BJ (cell line): ENCODE data around the gene PRKCQ. TPM values are rescaled to one million over a fixed set of nuclear protein-coding genes. Genes with fewer than 3 reads are reported as not detected.

Source experiments
- CTCF ChIA-PET: fragments of 350-600 bp; formaldehyde crosslinking; extraction: SDS; loops from one replicate; lab custom pipeline; 2021; ENCODE audit warnings: antibody characterized with exemption, inconsistent platforms; lab: Yijun Ruan, JAX
- POLR2A ChIA-PET: fragments of 300-600 bp; sonication (Branson Sonifier 250); formaldehyde crosslinking; extraction: SDS; loops from one replicate; lab custom pipeline; 2021; ENCODE audit warnings: antibody characterized with exemption; lab: Charles Lee
- DNase-seq: peaks from one replicate; pipeline ENCODE4 v3.0.0-alpha.2; 2011; ENCODE audit warnings: low read depth
- H3K27me3 ChIP-seq: 2 replicates; pipeline ENCODE4 v1.6.0; 2011; ENCODE audit warnings: low read length; ENCODE audit not compliant: control insufficient read depth, insufficient read depth
- H3K36me3 ChIP-seq: 2 replicates; pipeline ENCODE4 v1.5.1; 2011; ENCODE audit warnings: low read length; ENCODE audit not compliant: control insufficient read depth, insufficient read depth
- H3K4me3 ChIP-seq: 2 replicates; pipeline ENCODE4 v1.5.1; 2011; ENCODE audit warnings: low read depth, mild to moderate bottlenecking, control low read depth, low read length
- polyA plus RNA-seq: library from polyadenylated mRNA; depleted of rRNA; stranded (reverse); fragments of >200 nt; gene quantifications from 2 replicates; pipeline ENCODE4 v1.2.3, GENCODE V29; 2011
- TF ChIP-seq, protein P1 (sequence below): IDR thresholded peaks from 2 replicates; pipeline ENCODE4 v1.5.1; 2011; ENCODE audit warnings: low read depth, mild to moderate bottlenecking, control low read depth, inconsistent platforms, low read length, moderate library complexity; ENCODE audit not compliant: insufficient read depth

Gene PRKCQ
- polyA plus RNA-seq, 1 experiment: 0.06 TPM

DNA sequence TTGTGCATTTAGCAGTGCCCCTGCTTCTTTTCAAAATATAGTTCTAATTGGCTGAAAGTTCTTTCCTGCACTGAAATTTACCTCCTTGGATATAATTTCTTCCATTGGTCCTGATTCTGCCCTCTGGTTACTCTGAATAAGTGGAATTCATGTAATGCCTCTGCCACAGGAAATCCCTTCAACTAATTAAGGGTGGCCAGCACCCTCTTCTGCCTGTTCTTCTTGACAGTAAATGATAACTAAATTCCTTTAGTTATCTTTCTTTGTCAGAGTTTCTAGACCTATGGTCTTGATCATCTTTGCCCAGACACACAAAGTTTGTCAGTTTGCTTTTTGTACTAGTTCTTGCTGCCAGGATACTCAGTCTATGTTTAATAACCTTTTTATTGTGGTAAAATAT is 40.2 kb downstream of the PRKCQ start:
- TF ChIP-seq, protein P1, sequence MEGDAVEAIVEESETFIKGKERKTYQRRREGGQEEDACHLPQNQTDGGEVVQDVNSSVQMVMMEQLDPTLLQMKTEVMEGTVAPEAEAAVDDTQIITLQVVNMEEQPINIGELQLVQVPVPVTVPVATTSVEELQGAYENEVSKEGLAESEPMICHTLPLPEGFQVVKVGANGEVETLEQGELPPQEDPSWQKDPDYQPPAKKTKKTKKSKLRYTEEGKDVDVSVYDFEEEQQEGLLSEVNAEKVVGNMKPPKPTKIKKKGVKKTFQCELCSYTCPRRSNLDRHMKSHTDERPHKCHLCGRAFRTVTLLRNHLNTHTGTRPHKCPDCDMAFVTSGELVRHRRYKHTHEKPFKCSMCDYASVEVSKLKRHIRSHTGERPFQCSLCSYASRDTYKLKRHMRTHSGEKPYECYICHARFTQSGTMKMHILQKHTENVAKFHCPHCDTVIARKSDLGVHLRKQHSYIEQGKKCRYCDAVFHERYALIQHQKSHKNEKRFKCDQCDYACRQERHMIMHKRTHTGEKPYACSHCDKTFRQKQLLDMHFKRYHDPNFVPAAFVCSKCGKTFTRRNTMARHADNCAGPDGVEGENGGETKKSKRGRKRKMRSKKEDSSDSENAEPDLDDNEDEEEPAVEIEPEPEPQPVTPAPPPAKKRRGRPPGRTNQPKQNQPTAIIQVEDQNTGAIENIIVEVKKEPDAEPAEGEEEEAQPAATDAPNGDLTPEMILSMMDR: no peak
- ChIA-PET CTCF (no interaction called here), POLR2A (no interaction called here)
- Histone ChIP-seq H3K36me3 (no peaks in the 10 kb centered on the region), H3K27me3 (no peaks in the 10 kb centered on the region; the same call in 1 of the 2 replicates), H3K4me3 (no peak overlapping the region)
- no peak for DNase-seq

GRCh38 chr10:6537770-6538169 is 42.3 kb downstream of the PRKCQ start:
- TF ChIP-seq, protein P1: no peak
- H3K4me3 ChIP-seq: no peak overlapping the region
- no peaks in the 10 kb centered on the region; the same call in 1 of the 2 replicates for H3K27me3 ChIP-seq
- ChIA-PET POLR2A (no interaction called here), CTCF (no interaction called here)
- H3K36me3 ChIP-seq: no peaks in the 10 kb centered on the region
- DNase-seq: no peak

DNA sequence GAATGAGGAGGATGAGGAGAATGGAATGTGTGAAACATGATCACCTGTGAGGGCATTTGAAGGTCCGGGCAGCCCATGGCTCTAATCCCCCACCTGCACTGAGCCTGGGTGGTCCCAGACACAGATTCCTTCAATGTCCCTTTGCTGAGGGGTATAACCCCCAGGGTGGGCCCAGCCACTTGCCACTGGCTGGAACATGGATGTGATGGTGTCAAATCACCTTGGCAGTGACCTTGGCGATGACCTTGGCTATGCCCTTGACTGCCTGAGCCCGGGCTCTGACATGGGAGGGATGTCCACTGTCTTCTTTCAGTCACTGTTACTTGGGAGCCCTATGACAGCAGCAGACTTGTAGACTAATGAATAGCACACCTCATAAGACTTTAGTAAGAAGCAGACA is 44.0 kb downstream of the PRKCQ start:
- POLR2A ChIA-PET: no interaction called here
- CTCF ChIA-PET: no interaction called here
- no peaks in the 10 kb centered on the region for H3K36me3 ChIP-seq
- H3K4me3 ChIP-seq: no peak overlapping the region
- no peaks in the 10 kb centered on the region for H3K27me3 ChIP-seq
- TF ChIP-seq, protein P1: no peak
- no peak for DNase-seq

- H3K4me3 ChIP-seq: no peak overlapping the region
- H3K27me3 ChIP-seq: no peaks in the 10 kb centered on the region
- TF ChIP-seq, protein P1: no peak
- no peak for DNase-seq
- CTCF ChIA-PET: no interaction called here
- no peaks in the 10 kb centered on the region for H3K36me3 ChIP-seq
- POLR2A ChIA-PET: no interaction called here
Measured at GRCh38 chr10:6535156-6535764, 44.8 kb downstream of the PRKCQ start.

DNA sequence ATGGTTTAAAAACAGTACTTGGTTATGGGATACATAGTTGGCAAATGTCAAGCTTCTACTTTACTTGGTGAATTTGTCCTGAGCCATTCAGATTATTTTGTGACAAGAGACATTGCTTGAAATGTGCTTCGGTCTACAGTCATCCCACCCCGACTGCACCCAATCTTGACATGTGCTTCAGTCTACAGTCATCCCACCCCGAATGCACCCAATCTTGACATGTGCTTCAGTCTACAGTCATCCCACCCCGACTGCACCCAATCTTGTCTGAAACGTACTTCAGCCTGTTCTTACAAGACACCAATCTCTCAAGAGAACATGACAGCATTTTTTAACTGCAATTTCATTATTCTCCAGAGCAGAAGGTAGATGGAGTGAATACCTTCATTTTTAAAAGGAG is 47.8 kb downstream of the PRKCQ start:
- ChIA-PET POLR2A (no interaction called here), CTCF (no interaction called here)
- no peak for DNase-seq
- Histone ChIP-seq H3K36me3 (no peaks in the 10 kb centered on the region), H3K27me3 (no peaks in the 10 kb centered on the region), H3K4me3 (no peak overlapping the region)
- TF ChIP-seq, protein P1: no peak
